ENCODE data around the gene NUP98. TPM values are rescaled to one million over a fixed set of nuclear protein-coding genes. Genes with fewer than 3 reads are reported as not detected.
"Not testable (repeated sequence)": the region's sequence is repeated elsewhere in the genome, so short reads cannot be mapped to it uniquely, and the experiment has no call there.

The NUP98 gene
- total RNA-seq, 1 donor from 2014 or later = 47.8 TPM

DNA sequence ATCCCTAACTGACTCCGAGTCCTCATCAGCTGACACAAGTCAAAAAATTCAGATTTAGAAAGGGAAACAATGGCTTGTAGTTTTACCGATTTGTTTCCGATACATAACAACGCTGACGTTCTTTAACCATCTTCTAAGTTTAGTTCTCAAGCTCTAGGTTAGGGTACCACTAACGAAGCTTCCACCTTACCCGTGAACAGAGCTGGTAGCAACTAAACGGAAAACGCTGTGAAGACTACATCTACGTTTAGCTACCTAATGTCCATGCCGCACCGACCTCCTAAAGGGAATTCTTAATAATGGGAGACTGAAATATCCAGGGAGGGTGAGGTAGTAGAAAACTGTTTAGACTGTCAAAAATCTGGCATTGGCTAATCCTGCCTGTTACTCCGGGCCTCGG, 1.0 kb downstream of the NUP98 start:
- peak overlapping the region; percentile 98 for H3K27ac Mint-ChIP-seq (ENCODE audit: unreplicated experiment)
- peaks cover 10% of the 10 kb centered on the region for H3K36me3 Mint-ChIP-seq (ENCODE audit: low read depth)
- peak overlapping the region; percentile 93 for H3K4me3 Mint-ChIP-seq (ENCODE audit: unreplicated experiment)
- H3K4me1 Mint-ChIP-seq (ENCODE audit: low read depth) = peaks cover 31% of the 10 kb centered on the region
- H3K9me3 Mint-ChIP-seq (ENCODE audit: low read depth) = no peaks in the 10 kb centered on the region
- no peak for DNase-seq (ENCODE audit: low spot score)
- TF ChIP-seq, protein P1, sequence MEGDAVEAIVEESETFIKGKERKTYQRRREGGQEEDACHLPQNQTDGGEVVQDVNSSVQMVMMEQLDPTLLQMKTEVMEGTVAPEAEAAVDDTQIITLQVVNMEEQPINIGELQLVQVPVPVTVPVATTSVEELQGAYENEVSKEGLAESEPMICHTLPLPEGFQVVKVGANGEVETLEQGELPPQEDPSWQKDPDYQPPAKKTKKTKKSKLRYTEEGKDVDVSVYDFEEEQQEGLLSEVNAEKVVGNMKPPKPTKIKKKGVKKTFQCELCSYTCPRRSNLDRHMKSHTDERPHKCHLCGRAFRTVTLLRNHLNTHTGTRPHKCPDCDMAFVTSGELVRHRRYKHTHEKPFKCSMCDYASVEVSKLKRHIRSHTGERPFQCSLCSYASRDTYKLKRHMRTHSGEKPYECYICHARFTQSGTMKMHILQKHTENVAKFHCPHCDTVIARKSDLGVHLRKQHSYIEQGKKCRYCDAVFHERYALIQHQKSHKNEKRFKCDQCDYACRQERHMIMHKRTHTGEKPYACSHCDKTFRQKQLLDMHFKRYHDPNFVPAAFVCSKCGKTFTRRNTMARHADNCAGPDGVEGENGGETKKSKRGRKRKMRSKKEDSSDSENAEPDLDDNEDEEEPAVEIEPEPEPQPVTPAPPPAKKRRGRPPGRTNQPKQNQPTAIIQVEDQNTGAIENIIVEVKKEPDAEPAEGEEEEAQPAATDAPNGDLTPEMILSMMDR (IDR thresholded peaks at IDR 0.05) = no peak
- no peaks in the 10 kb centered on the region for H3K27me3 Mint-ChIP-seq (ENCODE audit: low read depth)

DNA sequence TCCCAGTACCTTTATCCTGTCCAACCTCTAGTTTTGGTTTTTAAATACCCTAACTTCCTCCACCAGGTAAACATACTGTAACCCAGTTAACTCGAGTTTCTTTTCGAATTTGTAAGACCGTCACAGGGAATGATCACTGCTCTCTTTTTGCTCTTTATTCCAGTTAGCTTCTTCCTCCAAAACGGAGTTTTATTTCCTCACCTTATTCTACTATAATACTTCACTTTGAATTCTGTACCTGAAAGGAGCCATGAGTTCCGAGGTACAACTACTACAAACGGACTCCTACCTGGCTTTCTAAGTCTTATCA, 1.4 kb downstream of the NUP98 start:
- Mint-ChIP-seq H3K4me1 (ENCODE audit: low read depth) (peaks cover 31% of the 10 kb centered on the region), H3K4me3 (ENCODE audit: unreplicated experiment) (peak overlapping the region; percentile 93), H3K36me3 (ENCODE audit: low read depth) (peaks cover 10% of the 10 kb centered on the region), H3K9me3 (ENCODE audit: low read depth) (no peaks in the 10 kb centered on the region), H3K27me3 (ENCODE audit: low read depth) (no peaks in the 10 kb centered on the region), H3K27ac (ENCODE audit: unreplicated experiment) (peak overlapping the region; percentile 98)
- TF ChIP-seq, protein P1 (IDR thresholded peaks at IDR 0.05) = no peak
- DNase-seq (ENCODE audit: low spot score) = no peak

DNA sequence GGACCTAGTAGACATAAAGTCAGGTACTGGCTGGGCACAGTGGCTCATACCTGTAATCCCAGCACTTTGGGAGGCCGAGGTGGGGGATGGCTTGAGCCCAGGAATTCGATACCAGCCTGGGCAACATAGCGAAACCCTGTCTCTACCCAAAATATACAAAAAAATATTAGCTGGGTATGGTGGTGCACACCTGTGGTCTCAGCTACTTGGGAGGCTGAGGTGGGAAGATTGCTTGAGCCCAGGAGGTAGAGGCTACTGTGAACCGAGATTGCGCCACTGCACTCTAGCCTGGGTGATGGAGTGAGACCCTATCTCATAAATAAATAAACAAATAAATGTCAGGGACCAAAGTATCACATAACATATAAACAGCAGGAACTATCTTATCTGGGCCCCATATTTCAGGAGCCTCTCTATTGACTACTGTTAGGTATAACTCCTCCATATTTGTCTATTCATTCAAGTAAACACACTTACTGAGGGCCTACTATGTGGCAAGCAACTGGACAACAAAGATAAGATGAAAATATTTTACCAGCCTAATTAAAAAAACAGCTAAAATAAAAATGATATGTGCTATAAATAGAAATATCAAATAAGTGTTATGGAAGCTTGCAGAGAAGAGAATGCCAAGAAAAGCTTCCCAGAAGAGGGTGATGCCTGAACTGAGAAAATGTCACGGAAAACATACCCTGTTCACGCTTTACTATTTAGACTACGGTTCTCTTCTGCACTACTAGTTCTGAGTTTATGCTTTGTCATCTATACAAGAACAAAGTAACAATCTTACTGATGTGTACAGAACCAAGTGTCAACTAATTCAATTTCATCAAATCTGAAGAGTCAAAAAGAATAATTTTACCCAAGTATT, 2.0 kb downstream of the NUP98 start:
- Mint-ChIP-seq H3K27ac (ENCODE audit: unreplicated experiment) (peak overlapping the region; percentile 98), H3K4me1 (ENCODE audit: low read depth) (peaks cover 35% of the 10 kb centered on the region), H3K27me3 (ENCODE audit: low read depth) (no peaks in the 10 kb centered on the region), H3K36me3 (ENCODE audit: low read depth) (peaks cover 11% of the 10 kb centered on the region), H3K4me3 (ENCODE audit: unreplicated experiment) (peak overlapping the region; percentile 93), H3K9me3 (ENCODE audit: low read depth) (no peaks in the 10 kb centered on the region)
- TF ChIP-seq, protein P1 (IDR thresholded peaks at IDR 0.05) = no peak
- no peak for DNase-seq (ENCODE audit: low spot score)

DNA sequence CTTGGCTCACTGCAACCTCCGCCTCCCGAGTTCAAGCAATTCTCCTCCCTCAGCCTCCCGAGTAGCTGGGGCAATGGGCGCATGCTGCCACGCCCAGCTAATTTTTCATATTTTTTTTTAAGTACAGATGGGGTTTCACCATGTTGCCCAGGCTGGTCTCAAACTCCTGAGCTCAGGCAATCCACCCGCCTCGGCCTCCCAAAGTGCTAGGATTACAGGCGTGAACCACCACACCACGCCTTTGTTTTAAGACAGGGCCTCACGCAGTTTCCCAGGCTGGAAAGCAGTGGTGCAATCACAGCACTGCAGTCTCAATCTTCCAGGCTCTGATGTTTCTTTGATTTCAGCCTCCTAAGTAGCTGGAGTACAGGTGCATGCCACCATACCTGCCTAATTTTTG, 3.0 kb downstream of the NUP98 start:
- not testable (repeated sequence) for H3K4me3 Mint-ChIP-seq (ENCODE audit: unreplicated experiment); DNase-seq (ENCODE audit: low spot score); H3K27me3 Mint-ChIP-seq (ENCODE audit: low read depth); H3K9me3 Mint-ChIP-seq (ENCODE audit: low read depth)
- peaks cover 40% of the 10 kb centered on the region for H3K4me1 Mint-ChIP-seq (ENCODE audit: low read depth)
- H3K27ac Mint-ChIP-seq (ENCODE audit: unreplicated experiment) = peak overlapping the region; percentile 32
- peaks cover 11% of the 10 kb centered on the region for H3K36me3 Mint-ChIP-seq (ENCODE audit: low read depth)

DNA sequence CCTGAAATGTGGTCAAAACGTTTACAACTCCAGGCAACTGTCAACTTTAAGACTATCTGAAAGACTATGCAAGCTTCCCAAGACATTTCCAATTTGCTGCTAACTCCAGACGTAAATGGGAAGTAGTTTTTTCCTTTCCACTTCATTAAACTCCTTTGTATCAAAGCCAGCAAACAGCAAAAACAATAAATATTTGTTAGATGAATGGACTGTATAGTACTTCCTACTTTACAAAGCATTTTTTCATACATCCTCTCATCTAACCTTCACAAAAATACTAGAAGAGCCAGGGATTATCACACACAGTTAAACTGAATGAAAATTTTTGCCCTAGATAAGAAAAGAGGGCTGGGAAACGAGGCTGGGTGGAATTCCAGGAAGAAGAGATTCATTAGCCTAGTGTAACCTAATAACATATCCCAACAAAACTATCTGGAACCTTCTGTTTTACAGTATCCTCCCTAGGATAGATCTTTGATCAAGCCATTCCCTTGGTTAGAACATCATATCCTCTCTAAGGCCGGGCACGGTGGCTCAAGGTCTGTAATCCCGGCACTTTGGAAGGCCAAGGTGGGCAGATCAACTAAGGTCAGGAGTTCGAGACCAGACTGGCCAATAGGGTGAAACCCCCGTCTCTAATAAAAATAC, 10.4 kb downstream of the NUP98 start:
- Mint-ChIP-seq H3K9me3 (ENCODE audit: low read depth) (no peaks in the 10 kb centered on the region), H3K27me3 (ENCODE audit: low read depth) (no peaks in the 10 kb centered on the region), H3K36me3 (ENCODE audit: low read depth) (peaks cover 1% of the 10 kb centered on the region), H3K4me1 (ENCODE audit: low read depth) (peaks cover 43% of the 10 kb centered on the region), H3K27ac (ENCODE audit: unreplicated experiment) (peak overlapping the region; percentile 3), H3K4me3 (ENCODE audit: unreplicated experiment) (no peak overlapping the region)
- TF ChIP-seq, protein P1 (IDR thresholded peaks at IDR 0.05) = no peak
- no peak for DNase-seq (ENCODE audit: low spot score)

All from chondrocyte (in vitro differentiated cells).